ENCODE data around the gene RAB29. TPM values are rescaled to one million over a fixed set of nuclear protein-coding genes. Genes with fewer than 3 reads are reported as not detected.
A peak's percentile ranks its signal among the peaks of the same experiment; 100 is the strongest.

The RAB29 gene
- total and polyA plus RNA-seq, 2 donors (not counting 1 experiment from before 2014, with no cell fraction given) = 34.5 to 35.2 TPM

GRCh38 chr1:205733438-205734175, 41.7 kb downstream of the RAB29 start:
- Histone ChIP-seq H3K79me2 (ENCODE audit: control insufficient read depth, insufficient read depth, low read length) (peaks cover 91% of the 10 kb centered on the region), H3K36me3 (ENCODE audit: control insufficient read depth, insufficient read depth, low read length) (no peaks in the 10 kb centered on the region), H3K4me2 (ENCODE audit: extremely low read depth, insufficient read depth, low read length) (no peak overlapping the region), H3K4me3 (replicated peaks in 1 of 4; ENCODE audit: control extremely low read depth in 1 of 4, insufficient read depth in 1 of 4, low read depth in 3 of 4, low read length in 4 of 4) (no peak overlapping the region), H3K27ac (ENCODE audit: insufficient read depth, low read length) (no peak overlapping the region), H2AFZ (ENCODE audit: low read length) (no peak overlapping the region), H3K27me3 (ENCODE audit: control insufficient read depth, insufficient read depth, low read length) (no peaks in the 10 kb centered on the region), H3K9ac (ENCODE audit: insufficient read depth, low read length) (no peak overlapping the region), H3K4me1 (ENCODE audit: control insufficient read depth, extremely low read depth, insufficient read depth, low read length) (peaks cover 2% of the 10 kb centered on the region), H3K9me3 (ENCODE audit: control insufficient read depth, insufficient read depth, low read depth, low read length) (no peaks in the 10 kb centered on the region), H4K20me1 (ENCODE audit: control insufficient read depth, extremely low read depth, insufficient read depth, low read length) (no peaks in the 10 kb centered on the region)
- no peak for TF ChIP-seq EZH2 (IDR thresholded peaks at IDR 0.05; ENCODE audit: low read length, missing control alignments)
- no peak for TF ChIP-seq CTCF (conservative IDR thresholded peaks at IDR 0.05 in 1 of 2, IDR thresholded peaks at IDR 0.05 in 1 of 2; ENCODE audit: low read depth in 1 of 2, low read length in 2 of 2)
- no peak for DNase-seq (ENCODE audit: low read depth in 2 of 2)

GRCh38 chr1:205729945-205730610, 45.2 kb downstream of the RAB29 start:
- H4K20me1 ChIP-seq (ENCODE audit: control insufficient read depth, extremely low read depth, insufficient read depth, low read length) = no peaks in the 10 kb centered on the region
- no peaks in the 10 kb centered on the region for H3K27me3 ChIP-seq (ENCODE audit: control insufficient read depth, insufficient read depth, low read length)
- no peak overlapping the region for H3K4me2 ChIP-seq (ENCODE audit: extremely low read depth, insufficient read depth, low read length)
- peak in 1 of 2 donors; percentile 17 for DNase-seq (ENCODE audit: low read depth in 2 of 2)
- no peak overlapping the region for H2AFZ ChIP-seq (ENCODE audit: low read length)
- peaks cover 81% of the 10 kb centered on the region for H3K79me2 ChIP-seq (ENCODE audit: control insufficient read depth, insufficient read depth, low read length)
- no peak for TF ChIP-seq CTCF (conservative IDR thresholded peaks at IDR 0.05 in 1 of 2, IDR thresholded peaks at IDR 0.05 in 1 of 2; ENCODE audit: low read depth in 1 of 2, low read length in 2 of 2)
- no peak for TF ChIP-seq EZH2 (IDR thresholded peaks at IDR 0.05; ENCODE audit: low read length, missing control alignments)
- H3K4me1 ChIP-seq (ENCODE audit: control insufficient read depth, extremely low read depth, insufficient read depth, low read length) = peaks cover 2% of the 10 kb centered on the region
- no peaks in the 10 kb centered on the region for H3K9me3 ChIP-seq (ENCODE audit: control insufficient read depth, insufficient read depth, low read depth, low read length)
- peaks cover under 1% of the 10 kb centered on the region for H3K36me3 ChIP-seq (ENCODE audit: control insufficient read depth, insufficient read depth, low read length)
- no peak overlapping the region for H3K27ac ChIP-seq (ENCODE audit: insufficient read depth, low read length)
- no peak overlapping the region for H3K9ac ChIP-seq (ENCODE audit: insufficient read depth, low read length)
- H3K4me3 ChIP-seq (replicated peaks in 1 of 4; ENCODE audit: control extremely low read depth in 1 of 4, insufficient read depth in 1 of 4, low read depth in 3 of 4, low read length in 4 of 4) = no peak overlapping the region

GRCh38 chr1:205726619-205727125, 48.6 kb downstream of the RAB29 start:
- Histone ChIP-seq H3K9ac (ENCODE audit: insufficient read depth, low read length) (no peak overlapping the region), H3K9me3 (ENCODE audit: control insufficient read depth, insufficient read depth, low read depth, low read length) (no peaks in the 10 kb centered on the region), H3K4me3 (replicated peaks in 1 of 4; ENCODE audit: control extremely low read depth in 1 of 4, insufficient read depth in 1 of 4, low read depth in 3 of 4, low read length in 4 of 4) (no peak overlapping the region), H3K36me3 (ENCODE audit: control insufficient read depth, insufficient read depth, low read length) (peaks cover 1% of the 10 kb centered on the region), H3K4me2 (ENCODE audit: extremely low read depth, insufficient read depth, low read length) (no peak overlapping the region), H4K20me1 (ENCODE audit: control insufficient read depth, extremely low read depth, insufficient read depth, low read length) (no peaks in the 10 kb centered on the region), H3K4me1 (ENCODE audit: control insufficient read depth, extremely low read depth, insufficient read depth, low read length) (no peaks in the 10 kb centered on the region), H3K27ac (ENCODE audit: insufficient read depth, low read length) (no peak overlapping the region), H3K27me3 (ENCODE audit: control insufficient read depth, insufficient read depth, low read length) (no peaks in the 10 kb centered on the region), H2AFZ (ENCODE audit: low read length) (no peak overlapping the region), H3K79me2 (ENCODE audit: control insufficient read depth, insufficient read depth, low read length) (peaks cover 56% of the 10 kb centered on the region)
- no peak for TF ChIP-seq EZH2 (IDR thresholded peaks at IDR 0.05; ENCODE audit: low read length, missing control alignments)
- TF ChIP-seq CTCF (conservative IDR thresholded peaks at IDR 0.05 in 1 of 2, IDR thresholded peaks at IDR 0.05 in 1 of 2; ENCODE audit: low read depth in 1 of 2, low read length in 2 of 2) = no peak
- no peak for DNase-seq (ENCODE audit: low read depth in 2 of 2)
